Neural cell (in vitro differentiated cells): ENCODE measurements around the gene TLCD5. TPM values are rescaled to one million over a fixed set of nuclear protein-coding genes. Genes with fewer than 3 reads are reported as not detected.

Source experiments
- H2AFZ ChIP-seq: fragments of 200-600, 300-800 bp; sonication (generic), shearing (Covaris generic); 2 replicates; pipeline ENCODE4 v1.6.0; 2014; ENCODE audit warnings: low read depth, mild to moderate bottlenecking, antibody characterized with exemption, low read length, moderate library complexity
- H3F3A ChIP-seq: fragments of 200-600 bp; shearing (Covaris generic); 2 replicates; pipeline ENCODE4 v1.6.1; 2016; ENCODE audit warnings: mild to moderate bottlenecking, moderate library complexity, mixed read lengths, antibody characterized with exemption, low read length; ENCODE audit not compliant: insufficient read depth, poor library complexity, severe bottlenecking
- H3K27ac ChIP-seq: fragments of 200-600, 300-800 bp; sonication (generic), shearing (Covaris generic); 2 replicates; pipeline ENCODE4 v1.5.1; 2014; ENCODE audit warnings: mild to moderate bottlenecking, low read length, moderate library complexity
- H3K27me3 ChIP-seq: fragments of 300-800, 200-600 bp; sonication (generic), shearing (Covaris generic); 2 replicates; pipeline ENCODE4 v1.6.0; 2014; ENCODE audit warnings: mild to moderate bottlenecking, low read depth, low read length, moderate library complexity; ENCODE audit not compliant: insufficient read depth
- H3K36me3 ChIP-seq: fragments of 300-800, 200-600 bp; sonication (generic), shearing (Covaris generic); 2 replicates; pipeline ENCODE4 v1.5.1; 2014; ENCODE audit warnings: mild to moderate bottlenecking, antibody characterized with exemption, low read length, moderate library complexity; ENCODE audit not compliant: insufficient read depth
- H3K4me2 ChIP-seq: fragments of 300-800, 200-600 bp; sonication (generic), shearing (Covaris generic); 2 replicates; pipeline ENCODE4 v1.6.0; 2014; ENCODE audit warnings: mild to moderate bottlenecking, low read length
- H3K4me3 ChIP-seq: fragments of 300-800, 200-600 bp; sonication (generic), shearing (Covaris generic); 2 replicates; pipeline ENCODE4 v1.5.1; 2014; ENCODE audit warnings: mild to moderate bottlenecking, low read length, moderate library complexity
- H3K79me2 ChIP-seq: fragments of 200-600 bp; shearing (Covaris generic); replicated peaks from 2 replicates; pipeline ENCODE4 v1.6.0; 2014; ENCODE audit warnings: mild to moderate bottlenecking, low read length, moderate library complexity; ENCODE audit not compliant: insufficient read depth
- H3K9ac ChIP-seq: fragments of 300-800, 200-600 bp; sonication (generic), shearing (Covaris generic); 2 replicates; pipeline ENCODE4 v1.6.1; 2016; ENCODE audit warnings: mild to moderate bottlenecking, low read length, mixed read lengths
- H3K9me2 ChIP-seq: fragments of 200-600 bp; shearing (Covaris generic); 2 replicates; pipeline ENCODE4 v1.6.1; 2016; ENCODE audit warnings: mild to moderate bottlenecking, low read length, mixed read lengths; ENCODE audit not compliant: insufficient read depth
- H3K9me3 ChIP-seq: fragments of 200-600, 300-800 bp; sonication (generic), shearing (Covaris generic); 2 replicates; pipeline ENCODE4 v1.6.1; 2016; ENCODE audit warnings: mild to moderate bottlenecking, mixed run types, low read length, moderate library complexity, mixed read lengths
- H4K20me1 ChIP-seq: fragments of 200-600 bp; shearing (Covaris generic); 2 replicates; pipeline ENCODE4 v1.6.1; 2016; ENCODE audit warnings: mild to moderate bottlenecking, mixed run types; ENCODE audit not compliant: insufficient read depth
- CTCF ChIP-seq: fragments of 450-650 bp; IDR thresholded peaks from 2 replicates; pipeline ENCODE4 v1.5.1; 2014; ENCODE audit warnings: antibody characterized with exemption, mild to moderate bottlenecking, moderate library complexity; ENCODE audit not compliant: poor library complexity, severe bottlenecking
- EP300 ChIP-seq: fragments of 450-650 bp; conservative IDR thresholded peaks from 2 replicates; pipeline ENCODE4 v1.6.1; 2014; ENCODE audit warnings: antibody characterized with exemption, mild to moderate bottlenecking, moderate library complexity; ENCODE audit not compliant: poor library complexity, severe bottlenecking
- EZH2 ChIP-seq: fragments of 200-600, 300-800 bp; shearing (Covaris generic), sonication (generic); IDR thresholded peaks from 2 replicates; pipeline ENCODE4 v1.6.1; 2014; ENCODE audit warnings: antibody characterized with exemption, low read length, borderline replicate concordance, mild to moderate bottlenecking; ENCODE audit not compliant: insufficient read depth, poor library complexity, severe bottlenecking
- MXI1 ChIP-seq: fragments of 450-650 bp; conservative IDR thresholded peaks from 2 replicates; pipeline ENCODE4 v1.6.1; 2014; ENCODE audit warnings: antibody characterized with exemption, mild to moderate bottlenecking; ENCODE audit not compliant: poor library complexity, severe bottlenecking
- POLR2AphosphoS5 ChIP-seq: IDR thresholded peaks from 2 replicates; pipeline ENCODE4 v1.6.1; 2012
- RAD21 ChIP-seq: fragments of 450-650 bp; conservative IDR thresholded peaks from 2 replicates; pipeline ENCODE4 v1.6.1; 2014; ENCODE audit warnings: antibody characterized with exemption, mild to moderate bottlenecking, moderate library complexity
- REST ChIP-seq: IDR thresholded peaks from 2 replicates; pipeline ENCODE4 v1.6.1; 2012; ENCODE audit warnings: borderline replicate concordance
- SMC3 ChIP-seq: fragments of 450-650 bp; conservative IDR thresholded peaks from 2 replicates; pipeline ENCODE4 v1.6.1; 2014; ENCODE audit warnings: antibody characterized with exemption, mild to moderate bottlenecking, moderate library complexity; ENCODE audit not compliant: poor library complexity
- TAF1 ChIP-seq: IDR thresholded peaks from 2 replicates; pipeline ENCODE4 v1.6.1; 2012; ENCODE audit warnings: low read depth
- polyA plus RNA-seq: library from polyadenylated mRNA; depleted of rRNA; stranded (reverse); fragments of >200 nt; gene quantifications from 2 replicates; pipeline ENCODE4 v1.2.3, GENCODE V29; 2014

The TLCD5 gene
- polyA plus RNA-seq, 1 donor from 2014 or later: 31.1 TPM

GRCh38 chr11:120327311-120327710 lies 2.2 kb downstream of the TLCD5 start:
- Histone ChIP-seq H4K20me1 (no peaks in the 10 kb centered on the region), H3F3A (peaks cover 5% of the 10 kb centered on the region), H3K27ac (no peak overlapping the region), H3K9me3 (no peaks in the 10 kb centered on the region), H3K79me2 (peaks cover 6% of the 10 kb centered on the region), H3K9ac (no peak overlapping the region), H3K4me2 (peak overlapping the region; percentile 71), H3K4me3 (peak overlapping the region; percentile 81), H3K36me3 (no peaks in the 10 kb centered on the region), H2AFZ (no peak overlapping the region), H3K9me2 (no peaks in the 10 kb centered on the region), H3K27me3 (no peaks in the 10 kb centered on the region)
- TF ChIP-seq EZH2: no peak
- no peak for TF ChIP-seq MXI1
- TF ChIP-seq RAD21: no peak
- TF ChIP-seq SMC3: no peak
- TF ChIP-seq REST: no peak
- no peak for TF ChIP-seq POLR2AphosphoS5
- TF ChIP-seq EP300: no peak
- TF ChIP-seq CTCF: no peak
- TF ChIP-seq TAF1: no peak

GRCh38 chr11:120329556-120329955 lies 4.5 kb downstream of the TLCD5 start:
- Histone ChIP-seq H3K27ac (no peak overlapping the region), H2AFZ (no peak overlapping the region), H3K4me3 (no peak overlapping the region), H3K79me2 (peaks cover 6% of the 10 kb centered on the region), H3K9me2 (no peaks in the 10 kb centered on the region), H3K9ac (no peak overlapping the region), H4K20me1 (no peaks in the 10 kb centered on the region), H3K9me3 (no peaks in the 10 kb centered on the region), H3F3A (peaks cover 2% of the 10 kb centered on the region), H3K4me2 (no peak overlapping the region), H3K27me3 (no peaks in the 10 kb centered on the region), H3K36me3 (no peaks in the 10 kb centered on the region)
- TF ChIP-seq EZH2: no peak
- no peak for TF ChIP-seq REST
- TF ChIP-seq SMC3: no peak
- no peak for TF ChIP-seq POLR2AphosphoS5
- no peak for TF ChIP-seq CTCF
- TF ChIP-seq EP300: no peak
- TF ChIP-seq RAD21: no peak
